ENCODE measurements around the gene ARHGAP36. TPM values are rescaled to one million over a fixed set of nuclear protein-coding genes. Genes with fewer than 3 reads are reported as not detected.

Gene ARHGAP36
- not detected for total RNA-seq
- total RNA-seq (2013): 0.44 TPM
- total RNA-seq: 0 to 0.06 (median 0) reads per million in 29 experiments

DNA sequence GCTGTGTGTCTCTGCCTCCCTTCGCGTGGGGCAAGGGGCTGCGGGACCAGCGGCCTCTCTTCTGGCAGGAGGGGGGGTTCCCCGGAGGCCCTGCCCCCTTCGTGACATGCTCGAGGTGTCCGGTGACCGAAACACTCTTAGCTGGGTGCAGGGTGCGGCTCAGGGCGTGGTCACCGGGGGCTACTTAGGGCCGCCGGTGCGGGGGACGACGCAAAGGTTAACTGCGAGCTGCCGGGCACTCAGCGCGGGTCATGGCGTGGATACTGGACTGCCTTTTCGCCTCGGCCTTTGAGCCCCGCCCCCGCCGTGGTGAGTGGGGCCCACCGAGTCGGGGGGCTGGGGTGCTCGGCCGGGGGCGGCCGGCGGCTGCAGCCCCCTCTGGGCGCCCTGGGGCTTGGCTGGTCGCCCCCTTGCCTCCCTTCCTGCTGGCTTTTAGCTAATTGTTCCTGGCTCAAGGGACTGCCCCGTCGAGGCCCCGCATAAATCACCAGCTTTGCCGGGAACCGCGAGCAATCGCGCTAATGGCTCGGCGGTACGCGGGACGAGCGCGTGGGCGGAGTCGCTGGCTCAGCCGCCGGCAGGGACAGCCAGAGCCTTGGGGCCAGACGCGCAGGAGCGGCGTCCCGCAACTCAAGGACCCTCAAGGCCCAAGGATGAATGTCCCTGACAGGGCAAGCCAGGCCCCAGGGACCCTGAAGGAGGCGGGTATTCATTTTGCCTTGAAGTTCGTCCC is at the start of gene ARHGAP36:
TSS of gene ARHGAP36 (plus strand) at position 211 of the 733 bp plus-strand sequence. CDS start 23,320 bp downstream, outside the sequence.
- ChIA-PET POLR2A (no interaction called here), CTCF (no interaction called here)
- no peak within 1 kb of the TSS for H3K27ac ChIP-seq (ENCODE audit: low read length)
- ATAC-seq (replicated peaks in 1 of 4): no peak
- no peaks in the 10 kb centered on the region for H3K36me3 ChIP-seq (ENCODE audit: control insufficient read depth in 2 of 2, extremely low read depth in 1 of 2, insufficient read depth in 1 of 2, low read length in 1 of 2)
- WGBS (ENCODE audit: insufficient coverage): 11% methylated on average over 55 of the region's 62 CpGs
- no peak for DNase-seq
- Mint-ChIP-seq H3K27ac (no peak within 1 kb of the TSS), H3K36me3 (no peaks in the 10 kb centered on the region), H3K4me3 (no peak within 1 kb of the TSS), H3K9me3 (no peaks in the 10 kb centered on the region), H3K4me1 (no peaks in the 10 kb centered on the region), H3K27me3 (peaks cover 37 to 53% of the 10 kb centered on the region in 2 donors)
- no peaks in the 10 kb centered on the region for H3K4me1 ChIP-seq (ENCODE audit: control insufficient read depth in 1 of 2, extremely low read depth in 1 of 2, insufficient read depth in 2 of 2, low read length in 2 of 2)
- H3K9me3 ChIP-seq: no peaks in the 10 kb centered on the region
- H3K4me3 ChIP-seq (ENCODE audit: control insufficient read depth in 1 of 2, extremely low read depth in 1 of 2, low read length in 1 of 2): no peak within 1 kb of the TSS
- peaks cover 4 to 15% of the 10 kb centered on the region in 2 experiments for H3K27me3 ChIP-seq (replicated peaks in 1 of 2; ENCODE audit: control insufficient read depth in 2 of 2, extremely low read depth in 1 of 2, insufficient read depth in 2 of 2, low read length in 1 of 2)

GRCh38 chrX:131010186-131010585 is 48.0 kb upstream of the ARHGAP36 start:
- no peak overlapping the region for H3K27ac Mint-ChIP-seq
- ChIA-PET CTCF (no interaction called here), POLR2A (no interaction called here)
- Histone ChIP-seq H3K36me3 (ENCODE audit: control insufficient read depth in 2 of 2, extremely low read depth in 1 of 2, insufficient read depth in 1 of 2, low read length in 1 of 2) (no peaks in the 10 kb centered on the region), H3K27me3 (replicated peaks in 1 of 2; ENCODE audit: control insufficient read depth in 2 of 2, extremely low read depth in 1 of 2, insufficient read depth in 2 of 2, low read length in 1 of 2) (no peaks in the 10 kb centered on the region), H3K4me3 (ENCODE audit: control insufficient read depth in 1 of 2, extremely low read depth in 1 of 2, low read length in 1 of 2) (no peak overlapping the region), H3K4me1 (ENCODE audit: control insufficient read depth in 1 of 2, extremely low read depth in 1 of 2, insufficient read depth in 2 of 2, low read length in 2 of 2) (no peaks in the 10 kb centered on the region), H3K9me3 (no peaks in the 10 kb centered on the region), H3K27ac (ENCODE audit: low read length) (no peak overlapping the region)
- 80% methylated on average over 1 of the region's 2 CpGs for WGBS (ENCODE audit: insufficient coverage)
- no peak for ATAC-seq (replicated peaks in 1 of 4)
- H3K27me3 Mint-ChIP-seq: peaks cover 0 to 39% of the 10 kb centered on the region in 2 donors
- no peak overlapping the region for H3K4me3 Mint-ChIP-seq
- no peaks in the 10 kb centered on the region for H3K36me3 Mint-ChIP-seq
- no peaks in the 10 kb centered on the region for H3K9me3 Mint-ChIP-seq
- no peaks in the 10 kb centered on the region for H3K4me1 Mint-ChIP-seq
- DNase-seq: no peak

DNA sequence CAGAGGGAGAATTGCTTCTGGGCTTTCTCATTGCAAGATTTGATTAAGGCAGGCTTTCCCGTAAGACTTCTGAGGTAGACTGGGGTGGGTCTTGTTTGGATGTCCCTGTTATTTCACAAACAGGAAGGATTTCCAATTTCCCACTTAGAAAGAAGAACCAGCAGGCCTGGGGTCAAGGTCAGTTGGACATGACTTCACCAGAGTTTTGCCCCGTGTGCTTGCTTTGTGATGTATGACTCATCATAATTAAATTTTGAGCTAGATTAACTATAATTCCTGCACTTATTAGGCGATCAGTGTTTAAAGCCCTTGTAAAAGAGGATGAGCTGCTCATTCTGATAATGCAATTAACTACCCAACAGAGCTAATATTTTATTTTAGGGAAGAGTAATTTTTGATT is 32.8 kb upstream of the ARHGAP36 start:
- H3K27ac ChIP-seq (ENCODE audit: low read length): no peak overlapping the region
- H3K4me1 ChIP-seq (ENCODE audit: control insufficient read depth in 1 of 2, extremely low read depth in 1 of 2, insufficient read depth in 2 of 2, low read length in 2 of 2): no peaks in the 10 kb centered on the region
- no peaks in the 10 kb centered on the region for H3K27me3 ChIP-seq (replicated peaks in 1 of 2; ENCODE audit: control insufficient read depth in 2 of 2, extremely low read depth in 1 of 2, insufficient read depth in 2 of 2, low read length in 1 of 2)
- no peak overlapping the region for H3K4me3 ChIP-seq (ENCODE audit: control insufficient read depth in 1 of 2, extremely low read depth in 1 of 2, low read length in 1 of 2)
- ChIA-PET CTCF (no interaction called here), POLR2A (no interaction called here)
- H3K4me3 Mint-ChIP-seq: no peak overlapping the region
- DNase-seq (no peak), ATAC-seq (replicated peaks in 1 of 4) (no peak)
- no CpG with 5 or more reads among the region's 3 CpGs for WGBS (ENCODE audit: insufficient coverage)
- no peaks in the 10 kb centered on the region for H3K4me1 Mint-ChIP-seq
- no peak overlapping the region for H3K27ac Mint-ChIP-seq
- H3K9me3 Mint-ChIP-seq: peaks cover 0 to 5% (median 4%) of the 10 kb centered on the region in 3 donors
- no peaks in the 10 kb centered on the region for H3K36me3 ChIP-seq (ENCODE audit: control insufficient read depth in 2 of 2, extremely low read depth in 1 of 2, insufficient read depth in 1 of 2, low read length in 1 of 2)
- no peaks in the 10 kb centered on the region for H3K36me3 Mint-ChIP-seq
- H3K27me3 Mint-ChIP-seq: peaks cover 16 to 49% of the 10 kb centered on the region in 2 donors
- H3K9me3 ChIP-seq: no peaks in the 10 kb centered on the region

DNA sequence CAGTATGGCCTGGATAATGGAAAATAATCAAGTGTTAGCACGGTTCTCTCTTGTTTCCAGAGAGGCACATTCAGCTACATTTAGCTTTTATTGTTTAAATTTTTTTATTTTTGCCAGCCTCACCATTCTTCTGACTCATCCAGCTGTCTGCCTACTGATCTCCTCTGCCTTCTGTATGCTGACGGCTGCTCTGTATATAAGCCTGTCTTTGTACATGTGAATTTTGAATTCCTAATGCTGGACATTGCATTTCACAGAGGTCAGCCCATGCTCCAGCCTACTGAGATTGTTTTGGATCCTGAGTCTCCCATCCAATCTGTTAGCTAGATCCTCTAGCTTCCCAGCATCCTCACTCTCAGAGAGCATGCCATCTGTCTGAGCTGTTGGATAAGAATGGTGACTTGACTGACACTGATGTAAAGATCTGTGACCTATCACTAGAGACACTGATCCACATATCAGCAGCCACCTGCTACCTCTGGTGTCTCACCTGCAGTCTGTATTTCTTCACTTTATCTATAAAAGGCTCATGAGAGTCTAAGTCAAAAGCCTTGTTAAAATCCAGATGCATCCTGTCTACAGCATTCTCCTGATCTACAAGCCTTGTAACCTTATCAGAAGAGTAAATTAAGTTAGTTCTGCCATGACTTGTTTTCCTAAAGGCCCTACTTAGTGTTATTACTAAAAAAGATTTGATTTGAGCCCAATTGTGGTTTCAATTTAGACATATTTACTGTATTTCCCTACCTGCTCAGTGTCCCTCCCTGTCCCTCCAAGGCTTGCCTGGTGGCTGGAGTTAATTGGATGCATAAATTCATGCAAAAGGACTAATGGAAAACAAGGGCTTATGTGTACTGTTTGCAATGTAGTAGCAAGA is 25.6 kb upstream of the ARHGAP36 start:
- H3K27ac Mint-ChIP-seq: no peak overlapping the region
- ChIA-PET POLR2A (no interaction called here), CTCF (no interaction called here)
- H3K27me3 Mint-ChIP-seq: peaks cover 2 to 27% of the 10 kb centered on the region in 2 donors
- Histone ChIP-seq H3K27me3 (replicated peaks in 1 of 2; ENCODE audit: control insufficient read depth in 2 of 2, extremely low read depth in 1 of 2, insufficient read depth in 2 of 2, low read length in 1 of 2) (no peaks in the 10 kb centered on the region), H3K27ac (ENCODE audit: low read length) (no peak overlapping the region), H3K9me3 (no peaks in the 10 kb centered on the region), H3K4me3 (ENCODE audit: control insufficient read depth in 1 of 2, extremely low read depth in 1 of 2, low read length in 1 of 2) (no peak overlapping the region), H3K36me3 (ENCODE audit: control insufficient read depth in 2 of 2, extremely low read depth in 1 of 2, insufficient read depth in 1 of 2, low read length in 1 of 2) (no peaks in the 10 kb centered on the region), H3K4me1 (ENCODE audit: control insufficient read depth in 1 of 2, extremely low read depth in 1 of 2, insufficient read depth in 2 of 2, low read length in 2 of 2) (no peaks in the 10 kb centered on the region)
- DNase-seq (no peak), ATAC-seq (replicated peaks in 1 of 4) (no peak)
- no peaks in the 10 kb centered on the region for H3K4me1 Mint-ChIP-seq
- no peaks in the 10 kb centered on the region for H3K9me3 Mint-ChIP-seq
- no CpG with 5 or more reads among the region's 2 CpGs for WGBS (ENCODE audit: insufficient coverage)
- H3K4me3 Mint-ChIP-seq: no peak overlapping the region
- no peaks in the 10 kb centered on the region for H3K36me3 Mint-ChIP-seq

GRCh38 chrX:131034063-131034462 is 24.1 kb upstream of the ARHGAP36 start:
- H3K9me3 Mint-ChIP-seq: no peaks in the 10 kb centered on the region
- 100% methylated on average over 1 of the region's 7 CpGs for WGBS (ENCODE audit: insufficient coverage)
- POLR2A ChIA-PET: no interaction called here
- H3K4me3 Mint-ChIP-seq: no peak overlapping the region
- no peak for ATAC-seq (replicated peaks in 1 of 4)
- no peak overlapping the region for H3K27ac Mint-ChIP-seq
- H3K4me3 ChIP-seq (ENCODE audit: control insufficient read depth in 1 of 2, extremely low read depth in 1 of 2, low read length in 1 of 2): no peak overlapping the region
- H3K27me3 ChIP-seq (replicated peaks in 1 of 2; ENCODE audit: control insufficient read depth in 2 of 2, extremely low read depth in 1 of 2, insufficient read depth in 2 of 2, low read length in 1 of 2): no peaks in the 10 kb centered on the region
- no peaks in the 10 kb centered on the region for H3K4me1 Mint-ChIP-seq
- no peak overlapping the region for H3K27ac ChIP-seq (ENCODE audit: low read length)
- no peaks in the 10 kb centered on the region for H3K9me3 ChIP-seq
- H3K36me3 Mint-ChIP-seq: no peaks in the 10 kb centered on the region
- no peaks in the 10 kb centered on the region for H3K36me3 ChIP-seq (ENCODE audit: control insufficient read depth in 2 of 2, extremely low read depth in 1 of 2, insufficient read depth in 1 of 2, low read length in 1 of 2)
- H3K27me3 Mint-ChIP-seq: peaks cover 0 to 23% of the 10 kb centered on the region in 2 donors
- DNase-seq: no peak
- CTCF ChIA-PET: no interaction called here
- no peaks in the 10 kb centered on the region for H3K4me1 ChIP-seq (ENCODE audit: control insufficient read depth in 1 of 2, extremely low read depth in 1 of 2, insufficient read depth in 2 of 2, low read length in 2 of 2)

DNA sequence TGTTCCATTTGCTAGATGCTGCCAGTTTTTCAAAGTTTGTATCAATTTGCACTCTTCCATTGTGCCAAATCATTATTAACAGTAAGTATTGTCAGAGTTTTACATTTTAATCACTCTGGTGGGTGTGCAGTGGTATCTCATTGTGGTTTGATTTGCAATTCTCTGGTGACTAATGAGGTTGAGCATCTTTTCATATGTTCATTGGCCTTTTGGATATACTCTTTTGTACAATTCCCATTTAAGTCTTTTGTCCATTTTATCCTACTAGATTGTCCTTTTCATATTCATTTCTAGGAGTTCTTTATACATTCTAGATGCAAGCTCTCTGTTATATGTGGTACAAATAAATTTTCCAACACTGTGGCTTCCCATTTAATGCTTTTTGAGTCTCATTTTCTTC is 17.4 kb upstream of the ARHGAP36 start:
- H3K9me3 ChIP-seq: no peaks in the 10 kb centered on the region
- H3K36me3 ChIP-seq (ENCODE audit: control insufficient read depth in 2 of 2, extremely low read depth in 1 of 2, insufficient read depth in 1 of 2, low read length in 1 of 2): no peaks in the 10 kb centered on the region

More for the DNA sequence above, 17.4 kb upstream of the ARHGAP36 start:
- no peak for DNase-seq
- Histone ChIP-seq H3K27ac (ENCODE audit: low read length) (no peak overlapping the region), H3K4me1 (ENCODE audit: control insufficient read depth in 1 of 2, extremely low read depth in 1 of 2, insufficient read depth in 2 of 2, low read length in 2 of 2) (no peaks in the 10 kb centered on the region), H3K4me3 (ENCODE audit: control insufficient read depth in 1 of 2, extremely low read depth in 1 of 2, low read length in 1 of 2) (no peak overlapping the region), H3K27me3 (replicated peaks in 1 of 2; ENCODE audit: control insufficient read depth in 2 of 2, extremely low read depth in 1 of 2, insufficient read depth in 2 of 2, low read length in 1 of 2) (no peaks in the 10 kb centered on the region)
- Mint-ChIP-seq H3K27me3 (peaks cover 7 to 34% of the 10 kb centered on the region in 2 donors), H3K9me3 (no peaks in the 10 kb centered on the region), H3K27ac (no peak overlapping the region), H3K36me3 (no peaks in the 10 kb centered on the region), H3K4me1 (no peaks in the 10 kb centered on the region), H3K4me3 (no peak overlapping the region)
- no peak for ATAC-seq (replicated peaks in 1 of 4)
- POLR2A ChIA-PET: no interaction called here
- CTCF ChIA-PET: no interaction called here

Data from T-cell (primary cell).